HEK293 (cell line): Measurements from ENCODE around the gene RPS19BP1.

Experiments
- GLIS2 ChIP-seq: fragments of 450-650 bp; formaldehyde crosslinking; IDR thresholded peaks from 2 replicates; pipeline ENCODE4 v1.5.1; 2016; ENCODE audit warnings: missing biosample characterization, missing genetic modification characterization
- HOXA7 ChIP-seq: sonication (generic); formaldehyde crosslinking; IDR thresholded peaks from 2 replicates; pipeline ENCODE4 v1.8.1; 2022; ENCODE audit warnings: missing genetic modification reagents, borderline replicate concordance
- KLF9 ChIP-seq: fragments of 450-650 bp; formaldehyde crosslinking; IDR thresholded peaks from 2 replicates; pipeline ENCODE4 v1.5.1; 2016; ENCODE audit warnings: missing biosample characterization, missing genetic modification characterization, low read depth
- MEIS1 ChIP-seq: sonication (generic); formaldehyde crosslinking; IDR thresholded peaks from 2 replicates; pipeline ENCODE4 v1.8.1; 2022; ENCODE audit warnings: missing genetic modification reagents, mild to moderate bottlenecking, borderline replicate concordance
- SP2 ChIP-seq: fragments of 450-650 bp; formaldehyde crosslinking; IDR thresholded peaks from 2 replicates; pipeline ENCODE4 v1.5.1; 2016; ENCODE audit warnings: missing biosample characterization, missing genetic modification characterization
- SP3 ChIP-seq: fragments of 450-650 bp; formaldehyde crosslinking; IDR thresholded peaks from 2 replicates; pipeline ENCODE4 v1.5.1; 2016; ENCODE audit warnings: missing biosample characterization, missing genetic modification characterization
- YY1 ChIP-seq: fragments of 450-650 bp; formaldehyde crosslinking; IDR thresholded peaks from 2 replicates; pipeline ENCODE4 v1.5.1; 2018; ENCODE audit warnings: missing biosample characterization, missing genetic modification characterization
- ZBTB1 ChIP-seq: fragments of 450-650 bp; formaldehyde crosslinking; IDR thresholded peaks from 2 replicates; pipeline ENCODE4 v1.5.1; 2016; ENCODE audit warnings: missing biosample characterization, missing genetic modification characterization
- ZEB2 ChIP-seq: fragments of 450-650 bp; formaldehyde crosslinking; IDR thresholded peaks from 2 replicates; pipeline ENCODE4 v1.5.1; 2016; ENCODE audit warnings: missing biosample characterization, missing genetic modification characterization
- ZFP37 ChIP-seq: fragments of 450-650 bp; formaldehyde crosslinking; IDR thresholded peaks from 2 replicates; pipeline ENCODE4 v1.5.1; 2016; ENCODE audit warnings: missing biosample characterization, missing genetic modification characterization
- ZFP69B ChIP-seq: fragments of 450-650 bp; formaldehyde crosslinking; IDR thresholded peaks from 2 replicates; pipeline ENCODE4 v1.5.1; 2016; ENCODE audit warnings: missing biosample characterization, missing genetic modification characterization
- ZNF121 ChIP-seq: fragments of 450-650 bp; formaldehyde crosslinking; IDR thresholded peaks from 2 replicates; pipeline ENCODE4 v1.5.1; 2016; ENCODE audit warnings: missing biosample characterization, missing genetic modification characterization
- ZNF221 ChIP-seq: fragments of 450-650 bp; formaldehyde crosslinking; IDR thresholded peaks from 2 replicates; pipeline ENCODE4 v1.5.1; 2017; ENCODE audit warnings: missing biosample characterization, missing genetic modification characterization, borderline replicate concordance
- ZNF23 ChIP-seq: fragments of 450-650 bp; formaldehyde crosslinking; IDR thresholded peaks from 2 replicates; pipeline ENCODE4 v1.5.1; 2016; ENCODE audit warnings: missing biosample characterization, missing genetic modification characterization, borderline replicate concordance
- ZNF239 ChIP-seq: fragments of 450-650 bp; formaldehyde crosslinking; IDR thresholded peaks from 2 replicates; pipeline ENCODE4 v1.5.1; 2016; ENCODE audit warnings: missing biosample characterization, missing genetic modification characterization
- ZNF341 ChIP-seq: fragments of 450-650 bp; formaldehyde crosslinking; IDR thresholded peaks from 2 replicates; pipeline ENCODE4; 2016; ENCODE audit warnings: low read depth, missing biosample characterization, missing genetic modification characterization
- ZNF529 ChIP-seq: fragments of 450-650 bp; formaldehyde crosslinking; IDR thresholded peaks from 2 replicates; pipeline ENCODE4 v1.5.1; 2017; ENCODE audit warnings: missing genetic modification characterization, missing biosample characterization; ENCODE audit not compliant: insufficient replicate concordance
- ZNF560 ChIP-seq: fragments of 450-650 bp; formaldehyde crosslinking; IDR thresholded peaks from 2 replicates; pipeline ENCODE4 v1.5.1; 2017; ENCODE audit warnings: missing biosample characterization, missing genetic modification characterization, borderline replicate concordance
- ZNF571 ChIP-seq: fragments of 450-650 bp; formaldehyde crosslinking; IDR thresholded peaks from 2 replicates; pipeline ENCODE4 v1.5.0; 2017; ENCODE audit warnings: missing biosample characterization, missing genetic modification characterization
- ZNF610 ChIP-seq: fragments of 450-650 bp; formaldehyde crosslinking; IDR thresholded peaks from 2 replicates; pipeline ENCODE4 v1.5.1; 2016; ENCODE audit warnings: missing biosample characterization, missing genetic modification characterization, borderline replicate concordance
- ZNF624 ChIP-seq: fragments of 450-650 bp; formaldehyde crosslinking; IDR thresholded peaks from 2 replicates; pipeline ENCODE4 v1.5.1; 2017; ENCODE audit warnings: missing biosample characterization, missing genetic modification characterization
- ZNF664 ChIP-seq: fragments of 450-650 bp; formaldehyde crosslinking; IDR thresholded peaks from 2 replicates; pipeline ENCODE4 v1.5.1; 2016; ENCODE audit warnings: missing biosample characterization, missing genetic modification characterization
- ZNF704 ChIP-seq: fragments of 450-650 bp; formaldehyde crosslinking; IDR thresholded peaks from 2 replicates; pipeline ENCODE4 v1.5.1; 2016; ENCODE audit warnings: missing biosample characterization, missing genetic modification characterization
- ZNF776 ChIP-seq: fragments of 450-650 bp; formaldehyde crosslinking; IDR thresholded peaks from 2 replicates; pipeline ENCODE4 v1.5.0; 2017; ENCODE audit warnings: missing biosample characterization, missing genetic modification characterization, borderline replicate concordance
- ZNF792 ChIP-seq: fragments of 450-650 bp; formaldehyde crosslinking; IDR thresholded peaks from 2 replicates; pipeline ENCODE4 v1.5.1; 2016; ENCODE audit warnings: missing biosample characterization, missing genetic modification characterization
- TF ChIP-seq, protein P1 (sequence below): fragments of 450-650 bp; formaldehyde crosslinking; IDR thresholded peaks from 2 replicates; pipeline ENCODE4 v1.5.1; 2017; ENCODE audit warnings: missing biosample characterization, missing genetic modification characterization
- TF ChIP-seq, protein P2 (sequence below): fragments of 450-650 bp; formaldehyde crosslinking; IDR thresholded peaks from 2 replicates; pipeline ENCODE4 v1.5.1; 2016; ENCODE audit warnings: missing biosample characterization, missing genetic modification characterization
- TF ChIP-seq, protein P3 (sequence below): fragments of 450-650 bp; formaldehyde crosslinking; IDR thresholded peaks from 2 replicates; pipeline ENCODE4 v1.5.1; 2016; ENCODE audit warnings: missing biosample characterization, missing genetic modification characterization
- TF ChIP-seq, protein P4 (sequence below): fragments of 450-650 bp; formaldehyde crosslinking; IDR thresholded peaks from 2 replicates; pipeline ENCODE4 v1.5.1; 2017; ENCODE audit warnings: missing biosample characterization, missing genetic modification characterization
- TF ChIP-seq, protein P5 (sequence below): fragments of 450-650 bp; formaldehyde crosslinking; IDR thresholded peaks from 2 replicates; pipeline ENCODE4 v1.5.1; 2016; ENCODE audit warnings: missing biosample characterization, missing genetic modification characterization

Gene RPS19BP1

GRCh38 chr22:39490135-39490798, 42.3 kb downstream of the RPS19BP1 start (continued):
- no peak for TF ChIP-seq ZNF776
- TF ChIP-seq KLF9 (tag by site-specific recombination), result peak; percentile 97
- no peak for TF ChIP-seq ZNF23 (tag by site-specific recombination)
- no peak for TF ChIP-seq GLIS2 (tag by site-specific recombination)
- TF ChIP-seq HOXA7 (CRISPR knock-in tag), result no peak
- TF ChIP-seq SP2 (tag by site-specific recombination), result peak; percentile 65
- no peak for TF ChIP-seq ZNF571 (tag by site-specific recombination)
- no peak for TF ChIP-seq ZNF792 (tag by site-specific recombination)
- TF ChIP-seq, protein P1, sequence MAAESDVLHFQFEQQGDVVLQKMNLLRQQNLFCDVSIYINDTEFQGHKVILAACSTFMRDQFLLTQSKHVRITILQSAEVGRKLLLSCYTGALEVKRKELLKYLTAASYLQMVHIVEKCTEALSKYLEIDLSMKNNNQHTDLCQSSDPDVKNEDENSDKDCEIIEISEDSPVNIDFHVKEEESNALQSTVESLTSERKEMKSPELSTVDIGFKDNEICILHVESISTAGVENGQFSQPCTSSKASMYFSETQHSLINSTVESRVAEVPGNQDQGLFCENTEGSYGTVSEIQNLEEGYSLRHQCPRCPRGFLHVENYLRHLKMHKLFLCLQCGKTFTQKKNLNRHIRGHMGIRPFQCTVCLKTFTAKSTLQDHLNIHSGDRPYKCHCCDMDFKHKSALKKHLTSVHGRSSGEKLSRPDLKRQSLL (tag by site-specific recombination), result no peak
- TF ChIP-seq SP3 (tag by site-specific recombination), result peak; percentile 68
- no peak for TF ChIP-seq ZNF560 (tag by site-specific recombination)
- no peak for TF ChIP-seq ZFP69B (tag by site-specific recombination)
- TF ChIP-seq, protein P2, sequence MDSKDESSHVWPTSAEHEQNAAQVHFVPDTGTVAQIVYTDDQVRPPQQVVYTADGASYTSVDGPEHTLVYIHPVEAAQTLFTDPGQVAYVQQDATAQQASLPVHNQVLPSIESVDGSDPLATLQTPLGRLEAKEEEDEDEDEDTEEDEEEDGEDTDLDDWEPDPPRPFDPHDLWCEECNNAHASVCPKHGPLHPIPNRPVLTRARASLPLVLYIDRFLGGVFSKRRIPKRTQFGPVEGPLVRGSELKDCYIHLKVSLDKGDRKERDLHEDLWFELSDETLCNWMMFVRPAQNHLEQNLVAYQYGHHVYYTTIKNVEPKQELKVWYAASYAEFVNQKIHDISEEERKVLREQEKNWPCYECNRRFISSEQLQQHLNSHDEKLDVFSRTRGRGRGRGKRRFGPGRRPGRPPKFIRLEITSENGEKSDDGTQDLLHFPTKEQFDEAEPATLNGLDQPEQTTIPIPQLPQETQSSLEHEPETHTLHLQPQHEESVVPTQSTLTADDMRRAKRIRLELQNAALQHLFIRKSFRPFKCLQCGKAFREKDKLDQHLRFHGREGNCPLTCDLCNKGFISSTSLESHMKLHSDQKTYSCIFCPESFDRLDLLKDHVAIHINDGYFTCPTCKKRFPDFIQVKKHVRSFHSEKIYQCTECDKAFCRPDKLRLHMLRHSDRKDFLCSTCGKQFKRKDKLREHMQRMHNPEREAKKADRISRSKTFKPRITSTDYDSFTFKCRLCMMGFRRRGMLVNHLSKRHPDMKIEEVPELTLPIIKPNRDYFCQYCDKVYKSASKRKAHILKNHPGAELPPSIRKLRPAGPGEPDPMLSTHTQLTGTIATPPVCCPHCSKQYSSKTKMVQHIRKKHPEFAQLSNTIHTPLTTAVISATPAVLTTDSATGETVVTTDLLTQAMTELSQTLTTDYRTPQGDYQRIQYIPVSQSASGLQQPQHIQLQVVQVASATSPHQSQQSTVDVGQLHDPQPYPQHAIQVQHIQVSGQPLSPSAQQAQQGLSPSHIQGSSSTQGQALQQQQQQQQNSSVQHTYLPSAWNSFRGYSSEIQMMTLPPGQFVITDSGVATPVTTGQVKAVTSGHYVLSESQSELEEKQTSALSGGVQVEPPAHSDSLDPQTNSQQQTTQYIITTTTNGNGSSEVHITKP (tag by site-specific recombination), result peak; percentile 69
- TF ChIP-seq ZNF121, result no peak
- TF ChIP-seq ZNF529 (tag by site-specific recombination), result no peak
- TF ChIP-seq ZNF704 (tag by site-specific recombination), result no peak
- TF ChIP-seq ZNF664 (tag by site-specific recombination), result no peak
- TF ChIP-seq, protein P3, sequence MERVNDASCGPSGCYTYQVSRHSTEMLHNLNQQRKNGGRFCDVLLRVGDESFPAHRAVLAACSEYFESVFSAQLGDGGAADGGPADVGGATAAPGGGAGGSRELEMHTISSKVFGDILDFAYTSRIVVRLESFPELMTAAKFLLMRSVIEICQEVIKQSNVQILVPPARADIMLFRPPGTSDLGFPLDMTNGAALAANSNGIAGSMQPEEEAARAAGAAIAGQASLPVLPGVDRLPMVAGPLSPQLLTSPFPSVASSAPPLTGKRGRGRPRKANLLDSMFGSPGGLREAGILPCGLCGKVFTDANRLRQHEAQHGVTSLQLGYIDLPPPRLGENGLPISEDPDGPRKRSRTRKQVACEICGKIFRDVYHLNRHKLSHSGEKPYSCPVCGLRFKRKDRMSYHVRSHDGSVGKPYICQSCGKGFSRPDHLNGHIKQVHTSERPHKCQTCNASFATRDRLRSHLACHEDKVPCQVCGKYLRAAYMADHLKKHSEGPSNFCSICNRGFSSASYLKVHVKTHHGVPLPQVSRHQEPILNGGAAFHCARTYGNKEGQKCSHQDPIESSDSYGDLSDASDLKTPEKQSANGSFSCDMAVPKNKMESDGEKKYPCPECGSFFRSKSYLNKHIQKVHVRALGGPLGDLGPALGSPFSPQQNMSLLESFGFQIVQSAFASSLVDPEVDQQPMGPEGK (tag by site-specific recombination), result no peak
- no peak for TF ChIP-seq ZEB2 (tag by site-specific recombination)
- TF ChIP-seq ZFP37 (tag by site-specific recombination), result no peak
- TF ChIP-seq ZBTB1 (tag by site-specific recombination), result no peak
- no peak for TF ChIP-seq ZNF624 (tag by site-specific recombination)
- TF ChIP-seq ZNF341 (tag by site-specific recombination), result peak; percentile 83
- TF ChIP-seq ZNF239 (tag by site-specific recombination), result no peak
- TF ChIP-seq, protein P4, sequence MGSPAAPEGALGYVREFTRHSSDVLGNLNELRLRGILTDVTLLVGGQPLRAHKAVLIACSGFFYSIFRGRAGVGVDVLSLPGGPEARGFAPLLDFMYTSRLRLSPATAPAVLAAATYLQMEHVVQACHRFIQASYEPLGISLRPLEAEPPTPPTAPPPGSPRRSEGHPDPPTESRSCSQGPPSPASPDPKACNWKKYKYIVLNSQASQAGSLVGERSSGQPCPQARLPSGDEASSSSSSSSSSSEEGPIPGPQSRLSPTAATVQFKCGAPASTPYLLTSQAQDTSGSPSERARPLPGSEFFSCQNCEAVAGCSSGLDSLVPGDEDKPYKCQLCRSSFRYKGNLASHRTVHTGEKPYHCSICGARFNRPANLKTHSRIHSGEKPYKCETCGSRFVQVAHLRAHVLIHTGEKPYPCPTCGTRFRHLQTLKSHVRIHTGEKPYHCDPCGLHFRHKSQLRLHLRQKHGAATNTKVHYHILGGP (tag by site-specific recombination), result no peak
- TF ChIP-seq ZNF221, result no peak
- TF ChIP-seq ZNF610 (tag by site-specific recombination), result no peak
- peak; percentile 60; the same call in 1 of the 2 replicates for TF ChIP-seq YY1
- TF ChIP-seq, protein P5, sequence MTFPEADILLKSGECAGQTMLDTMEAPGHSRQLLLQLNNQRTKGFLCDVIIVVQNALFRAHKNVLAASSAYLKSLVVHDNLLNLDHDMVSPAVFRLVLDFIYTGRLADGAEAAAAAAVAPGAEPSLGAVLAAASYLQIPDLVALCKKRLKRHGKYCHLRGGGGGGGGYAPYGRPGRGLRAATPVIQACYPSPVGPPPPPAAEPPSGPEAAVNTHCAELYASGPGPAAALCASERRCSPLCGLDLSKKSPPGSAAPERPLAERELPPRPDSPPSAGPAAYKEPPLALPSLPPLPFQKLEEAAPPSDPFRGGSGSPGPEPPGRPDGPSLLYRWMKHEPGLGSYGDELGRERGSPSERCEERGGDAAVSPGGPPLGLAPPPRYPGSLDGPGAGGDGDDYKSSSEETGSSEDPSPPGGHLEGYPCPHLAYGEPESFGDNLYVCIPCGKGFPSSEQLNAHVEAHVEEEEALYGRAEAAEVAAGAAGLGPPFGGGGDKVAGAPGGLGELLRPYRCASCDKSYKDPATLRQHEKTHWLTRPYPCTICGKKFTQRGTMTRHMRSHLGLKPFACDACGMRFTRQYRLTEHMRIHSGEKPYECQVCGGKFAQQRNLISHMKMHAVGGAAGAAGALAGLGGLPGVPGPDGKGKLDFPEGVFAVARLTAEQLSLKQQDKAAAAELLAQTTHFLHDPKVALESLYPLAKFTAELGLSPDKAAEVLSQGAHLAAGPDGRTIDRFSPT (tag by site-specific recombination), result no peak
- TF ChIP-seq MEIS1 (CRISPR knock-in tag), result no peak
